H1 (cell line): ENCODE data around the gene COMMD6. TPM values are rescaled to one million over a fixed set of nuclear protein-coding genes. Genes with fewer than 3 reads are reported as not detected.

Experiments
- polyA plus RNA-seq, 7 experiments: library from polyadenylated mRNA; depleted of rRNA in 3 of 7; stranded (reverse) in 5 of 7; unstranded in 2 of 7; fragments of >200 nt in 5 of 7; fragments of 200-250 nt in 2 of 7; gene quantifications; 1 replicate in 5 of 7; 2 replicates in 1 of 7; 4 replicates in 1 of 7; pipeline versions ENCODE4 v1.2.1 to v1.2.3, GENCODE V29; 2011 to 2013; ENCODE audit warnings: missing spikeins in 2 of 7, mixed read lengths in 2 of 7
- total RNA-seq: library from RNA; stranded (reverse); fragmentation: NEBNext Ultra II Directional; extraction: Animal tissue kit (Norgen Biotek cat#: 25700); gene quantifications from 2 replicates; pipeline ENCODE4 v1.2.1, GENCODE V29; 2021
- TF ChIP-seq, protein P1 (sequence below): fragments of 300-600 bp; sonication (generic); IDR thresholded peaks from 2 replicates; pipeline ENCODE4 v1.7.1; 2012; ENCODE audit warnings: low read length, moderate library complexity, mild to moderate bottlenecking, inconsistent platforms; ENCODE audit not compliant: insufficient replicate concordance

COMMD6 gene
- total and polyA plus RNA-seq, 2 of the 8 experiments (the other 6 are each of a cell fraction or from before 2014, with no cell fraction given), result 53.2 to 122 TPM

DNA sequence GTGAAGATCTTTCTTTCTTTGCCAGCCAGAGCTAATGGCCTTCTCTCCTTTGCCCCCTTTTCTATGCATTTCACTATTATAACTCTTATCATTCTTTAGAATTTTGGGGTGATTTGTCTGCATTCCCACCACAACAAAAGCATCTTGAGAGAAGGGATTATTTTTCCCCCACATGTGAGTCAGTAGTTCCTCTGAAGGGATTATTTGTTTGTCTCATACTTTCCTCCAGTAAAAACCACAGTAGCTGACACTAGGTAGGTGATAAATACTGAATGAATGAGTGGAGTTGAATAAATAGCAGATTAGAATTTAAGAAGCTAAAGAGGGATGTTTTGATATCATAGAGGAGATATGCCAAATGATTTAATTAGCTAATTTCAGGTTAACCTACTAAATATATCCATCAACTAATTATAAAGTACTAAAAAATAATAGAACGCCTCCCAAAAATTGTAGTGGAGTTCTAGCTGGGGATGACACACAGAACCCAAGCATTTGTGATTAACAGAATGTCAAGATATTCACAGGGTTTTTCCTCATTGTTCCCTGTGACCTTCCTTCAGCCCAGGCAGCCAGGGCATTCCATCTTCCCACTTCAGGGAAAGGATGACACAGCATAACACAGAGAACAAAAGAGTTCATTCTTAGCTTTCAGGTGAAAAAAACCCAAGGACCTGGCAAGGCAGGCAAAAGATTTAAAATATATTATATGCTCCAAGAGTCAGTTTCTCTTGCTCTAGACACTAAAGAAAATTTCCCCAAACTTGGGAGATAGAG lies 52.2 kb downstream of the COMMD6 start (continued):
- TF ChIP-seq, protein P1, sequence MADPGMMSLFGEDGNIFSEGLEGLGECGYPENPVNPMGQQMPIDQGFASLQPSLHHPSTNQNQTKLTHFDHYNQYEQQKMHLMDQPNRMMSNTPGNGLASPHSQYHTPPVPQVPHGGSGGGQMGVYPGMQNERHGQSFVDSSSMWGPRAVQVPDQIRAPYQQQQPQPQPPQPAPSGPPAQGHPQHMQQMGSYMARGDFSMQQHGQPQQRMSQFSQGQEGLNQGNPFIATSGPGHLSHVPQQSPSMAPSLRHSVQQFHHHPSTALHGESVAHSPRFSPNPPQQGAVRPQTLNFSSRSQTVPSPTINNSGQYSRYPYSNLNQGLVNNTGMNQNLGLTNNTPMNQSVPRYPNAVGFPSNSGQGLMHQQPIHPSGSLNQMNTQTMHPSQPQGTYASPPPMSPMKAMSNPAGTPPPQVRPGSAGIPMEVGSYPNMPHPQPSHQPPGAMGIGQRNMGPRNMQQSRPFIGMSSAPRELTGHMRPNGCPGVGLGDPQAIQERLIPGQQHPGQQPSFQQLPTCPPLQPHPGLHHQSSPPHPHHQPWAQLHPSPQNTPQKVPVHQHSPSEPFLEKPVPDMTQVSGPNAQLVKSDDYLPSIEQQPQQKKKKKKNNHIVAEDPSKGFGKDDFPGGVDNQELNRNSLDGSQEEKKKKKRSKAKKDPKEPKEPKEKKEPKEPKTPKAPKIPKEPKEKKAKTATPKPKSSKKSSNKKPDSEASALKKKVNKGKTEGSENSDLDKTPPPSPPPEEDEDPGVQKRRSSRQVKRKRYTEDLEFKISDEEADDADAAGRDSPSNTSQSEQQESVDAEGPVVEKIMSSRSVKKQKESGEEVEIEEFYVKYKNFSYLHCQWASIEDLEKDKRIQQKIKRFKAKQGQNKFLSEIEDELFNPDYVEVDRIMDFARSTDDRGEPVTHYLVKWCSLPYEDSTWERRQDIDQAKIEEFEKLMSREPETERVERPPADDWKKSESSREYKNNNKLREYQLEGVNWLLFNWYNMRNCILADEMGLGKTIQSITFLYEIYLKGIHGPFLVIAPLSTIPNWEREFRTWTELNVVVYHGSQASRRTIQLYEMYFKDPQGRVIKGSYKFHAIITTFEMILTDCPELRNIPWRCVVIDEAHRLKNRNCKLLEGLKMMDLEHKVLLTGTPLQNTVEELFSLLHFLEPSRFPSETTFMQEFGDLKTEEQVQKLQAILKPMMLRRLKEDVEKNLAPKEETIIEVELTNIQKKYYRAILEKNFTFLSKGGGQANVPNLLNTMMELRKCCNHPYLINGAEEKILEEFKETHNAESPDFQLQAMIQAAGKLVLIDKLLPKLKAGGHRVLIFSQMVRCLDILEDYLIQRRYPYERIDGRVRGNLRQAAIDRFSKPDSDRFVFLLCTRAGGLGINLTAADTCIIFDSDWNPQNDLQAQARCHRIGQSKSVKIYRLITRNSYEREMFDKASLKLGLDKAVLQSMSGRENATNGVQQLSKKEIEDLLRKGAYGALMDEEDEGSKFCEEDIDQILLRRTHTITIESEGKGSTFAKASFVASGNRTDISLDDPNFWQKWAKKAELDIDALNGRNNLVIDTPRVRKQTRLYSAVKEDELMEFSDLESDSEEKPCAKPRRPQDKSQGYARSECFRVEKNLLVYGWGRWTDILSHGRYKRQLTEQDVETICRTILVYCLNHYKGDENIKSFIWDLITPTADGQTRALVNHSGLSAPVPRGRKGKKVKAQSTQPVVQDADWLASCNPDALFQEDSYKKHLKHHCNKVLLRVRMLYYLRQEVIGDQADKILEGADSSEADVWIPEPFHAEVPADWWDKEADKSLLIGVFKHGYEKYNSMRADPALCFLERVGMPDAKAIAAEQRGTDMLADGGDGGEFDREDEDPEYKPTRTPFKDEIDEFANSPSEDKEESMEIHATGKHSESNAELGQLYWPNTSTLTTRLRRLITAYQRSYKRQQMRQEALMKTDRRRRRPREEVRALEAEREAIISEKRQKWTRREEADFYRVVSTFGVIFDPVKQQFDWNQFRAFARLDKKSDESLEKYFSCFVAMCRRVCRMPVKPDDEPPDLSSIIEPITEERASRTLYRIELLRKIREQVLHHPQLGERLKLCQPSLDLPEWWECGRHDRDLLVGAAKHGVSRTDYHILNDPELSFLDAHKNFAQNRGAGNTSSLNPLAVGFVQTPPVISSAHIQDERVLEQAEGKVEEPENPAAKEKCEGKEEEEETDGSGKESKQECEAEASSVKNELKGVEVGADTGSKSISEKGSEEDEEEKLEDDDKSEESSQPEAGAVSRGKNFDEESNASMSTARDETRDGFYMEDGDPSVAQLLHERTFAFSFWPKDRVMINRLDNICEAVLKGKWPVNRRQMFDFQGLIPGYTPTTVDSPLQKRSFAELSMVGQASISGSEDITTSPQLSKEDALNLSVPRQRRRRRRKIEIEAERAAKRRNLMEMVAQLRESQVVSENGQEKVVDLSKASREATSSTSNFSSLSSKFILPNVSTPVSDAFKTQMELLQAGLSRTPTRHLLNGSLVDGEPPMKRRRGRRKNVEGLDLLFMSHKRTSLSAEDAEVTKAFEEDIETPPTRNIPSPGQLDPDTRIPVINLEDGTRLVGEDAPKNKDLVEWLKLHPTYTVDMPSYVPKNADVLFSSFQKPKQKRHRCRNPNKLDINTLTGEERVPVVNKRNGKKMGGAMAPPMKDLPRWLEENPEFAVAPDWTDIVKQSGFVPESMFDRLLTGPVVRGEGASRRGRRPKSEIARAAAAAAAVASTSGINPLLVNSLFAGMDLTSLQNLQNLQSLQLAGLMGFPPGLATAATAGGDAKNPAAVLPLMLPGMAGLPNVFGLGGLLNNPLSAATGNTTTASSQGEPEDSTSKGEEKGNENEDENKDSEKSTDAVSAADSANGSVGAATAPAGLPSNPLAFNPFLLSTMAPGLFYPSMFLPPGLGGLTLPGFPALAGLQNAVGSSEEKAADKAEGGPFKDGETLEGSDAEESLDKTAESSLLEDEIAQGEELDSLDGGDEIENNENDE, result no peak
